Liver (tissue), 9 donors: ENCODE measurements around the gene MTRR. TPM values are rescaled to one million over a fixed set of nuclear protein-coding genes. Genes with fewer than 3 reads are reported as not detected.

Source experiments
- DNase-seq: peaks from one replicate; pipeline ENCODE4 v3.0.0-alpha.2; 2017; ENCODE audit warnings: low spot score
- H3K27ac ChIP-seq, 2 donors: one replicate each; pipeline ENCODE4 v1.7.0; 2013; ENCODE audit warnings: inconsistent platforms in 2 of 2, low read length in 2 of 2, control low read depth in 1 of 2, low read depth in 1 of 2, mild to moderate bottlenecking in 1 of 2
- H3K27me3 ChIP-seq, 4 donors: one replicate each; pipeline versions ENCODE4 v1.6.1 to v1.7.0; 2013; ENCODE audit warnings: low read length in 3 of 4, inconsistent platforms in 1 of 4, mild to moderate bottlenecking in 1 of 4, moderate library complexity in 1 of 4; ENCODE audit not compliant: control insufficient read depth in 4 of 4, insufficient read depth in 4 of 4
- H3K36me3 ChIP-seq, 4 donors: one replicate each; pipeline versions ENCODE4 v1.6.1 to v1.7.0; 2013; ENCODE audit warnings: low read length in 3 of 4, mild to moderate bottlenecking in 3 of 4, low read depth in 1 of 4, moderate library complexity in 1 of 4; ENCODE audit not compliant: control insufficient read depth in 4 of 4, insufficient read depth in 3 of 4
- H3K4me1 ChIP-seq, 4 donors: one replicate each; pipeline versions ENCODE4 v1.6.1 to v1.7.0; 2013; ENCODE audit warnings: low read length in 3 of 4, mild to moderate bottlenecking in 3 of 4, moderate library complexity in 1 of 4; ENCODE audit not compliant: control insufficient read depth in 4 of 4, insufficient read depth in 4 of 4
- H3K4me3 ChIP-seq, 3 donors: one replicate each; pipeline versions ENCODE4 v1.6.1 to v1.7.0; 2013; ENCODE audit warnings: low read length in 3 of 3, control low read depth in 1 of 3, low read depth in 1 of 3, mild to moderate bottlenecking in 1 of 3
- H3K9ac ChIP-seq, 2 donors: one replicate each; pipeline ENCODE4 v1.7.0; 2013; ENCODE audit warnings: low read length in 2 of 2, mild to moderate bottlenecking in 2 of 2, moderate library complexity in 2 of 2, control low read depth in 1 of 2, low read depth in 1 of 2
- H3K9me3 ChIP-seq, 4 donors: one replicate each; pipeline versions ENCODE4 v1.6.1 to v1.7.0; 2013; ENCODE audit warnings: low read length in 3 of 4; ENCODE audit not compliant: control insufficient read depth in 4 of 4
- EGR1 ChIP-seq, 2 donors: IDR thresholded peaks; 2 replicates each; pipeline ENCODE4 v1.6.1; 2016 to 2018; ENCODE audit warnings: antibody characterized with exemption in 2 of 2, low read depth in 2 of 2
- FOXA1 ChIP-seq: IDR thresholded peaks from 2 replicates; pipeline ENCODE4 v1.6.1; 2016; ENCODE audit warnings: antibody characterized with exemption
- FOXA2 ChIP-seq: IDR thresholded peaks from 2 replicates; pipeline ENCODE4 v1.6.1; 2016; ENCODE audit warnings: antibody characterized with exemption
- HNF4A ChIP-seq, 2 donors: conservative IDR thresholded peaks; 2 replicates each; pipeline ENCODE4 v1.6.1; 2016; ENCODE audit warnings: antibody characterized with exemption in 2 of 2, mild to moderate bottlenecking in 2 of 2
- HNF4G ChIP-seq: IDR thresholded peaks from 2 replicates; pipeline ENCODE4 v1.6.1; 2016; ENCODE audit warnings: antibody characterized with exemption
- JUND ChIP-seq, 2 donors: IDR thresholded peaks; 2 replicates each; pipeline ENCODE4 v1.6.1; 2016; ENCODE audit warnings: antibody characterized with exemption in 2 of 2
- NR2F2 ChIP-seq: IDR thresholded peaks from 2 replicates; pipeline ENCODE4 v1.6.1; 2016; ENCODE audit warnings: antibody characterized with exemption
- RAD21 ChIP-seq, 2 donors: IDR thresholded peaks; 2 replicates each; pipeline ENCODE4 v1.6.1; 2016; ENCODE audit warnings: antibody characterized with exemption in 2 of 2, mild to moderate bottlenecking in 2 of 2
- RXRA ChIP-seq, 2 donors: IDR thresholded peaks; 2 replicates each; pipeline ENCODE4 v1.6.1; 2017 to 2018; ENCODE audit warnings: antibody characterized with exemption in 2 of 2, mild to moderate bottlenecking in 1 of 2
- SP1 ChIP-seq: IDR thresholded peaks from 2 replicates; pipeline ENCODE4 v1.6.1; 2018; ENCODE audit warnings: antibody characterized with exemption, mild to moderate bottlenecking
- TAF1 ChIP-seq: conservative IDR thresholded peaks from 2 replicates; pipeline ENCODE4 v1.6.1; 2016; ENCODE audit warnings: antibody characterized with exemption, mild to moderate bottlenecking
- WGBS: extraction: QIAGEN DNeasy Blood & Tissue Kit; methylation state at CpG from one replicate; pipeline ENCODE4 v1.1.7; 2013; 5-methylcytosine and 5-hydroxymethylcytosine counted together
- polyA plus RNA-seq, 2 donors: library from polyadenylated mRNA; stranded (reverse) in 1 of 2; unstranded in 1 of 2; fragments of 200-250 nt in 1 of 2; fragments of >200 nt in 1 of 2; fragmentation: Nextera tagmentation in 1 of 2; extraction: Ambion mirVana in 1 of 2; gene quantifications; one replicate each; pipeline versions ENCODE4 v1.2.1 to v1.2.3, GENCODE V29; 2013 to 2015
- total RNA-seq, 2 donors: library from RNA; depleted of rRNA; stranded (reverse); fragments of >200 nt; gene quantifications; one replicate each; pipeline ENCODE4 v1.2.3, GENCODE V29; 2014
- TF ChIP-seq, protein P1 (sequence below): IDR thresholded peaks from 2 replicates; pipeline ENCODE4 v1.6.1; 2016; ENCODE audit warnings: antibody characterized with exemption
- TF ChIP-seq, protein P2 (sequence below): IDR thresholded peaks from 2 replicates; pipeline ENCODE4 v1.6.1; 2016; ENCODE audit warnings: antibody characterized with exemption
- TF ChIP-seq, protein P3 (sequence below): fragments of 150-350 bp; IDR thresholded peaks from 2 replicates; pipeline ENCODE4 v1.5.1; 2017; ENCODE audit warnings: improper control_type of control experiment, low read depth, low read length; ENCODE audit not compliant: missing input control
- TF ChIP-seq, protein P4 (sequence below): IDR thresholded peaks from 2 replicates; pipeline ENCODE4 v1.6.1; 2016; ENCODE audit warnings: antibody characterized with exemption, mild to moderate bottlenecking
- donor health status: healthy.
- donor health status: healthy.
- donor health status: healthy.
- donor health status: healthy.
- donor health status: healthy.

The MTRR gene
- total and polyA plus RNA-seq, 4 donors: 16.2 to 49.7 (median 18.0) TPM

DNA sequence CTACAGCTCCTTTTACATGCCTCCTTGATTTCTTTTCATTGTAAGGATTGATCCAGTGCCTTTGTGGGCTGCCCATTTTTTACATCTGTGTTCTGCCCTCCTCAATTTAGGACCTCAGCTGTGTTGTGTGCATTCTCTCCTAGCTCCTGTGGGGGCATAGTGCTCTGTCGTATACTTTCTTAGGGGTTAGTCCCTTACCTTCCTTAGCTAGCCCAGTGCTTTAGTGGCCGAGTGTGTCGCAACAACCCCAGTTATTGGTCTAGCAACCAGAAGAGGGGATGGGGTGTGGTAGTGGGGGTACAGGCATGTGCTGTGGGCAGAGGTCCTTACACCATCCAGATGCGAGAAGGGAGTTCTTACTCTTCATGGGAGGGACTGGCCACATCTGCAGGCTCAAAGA, 12.1 kb downstream of the MTRR start:
- Histone ChIP-seq H3K9me3 (peaks cover 0 to 4% (median 0%) of the 10 kb centered on the region in 4 donors), H3K36me3 (peaks cover 14 to 48% (median 43%) of the 10 kb centered on the region in 4 donors), H3K4me1 (peaks cover 5 to 27% (median 21%) of the 10 kb centered on the region in 4 donors), H3K9ac (no peak overlapping the region), H3K4me3 (no peak overlapping the region), H3K27ac (no peak overlapping the region), H3K27me3 (no peaks in the 10 kb centered on the region)
- 94% methylated on average over 4 of the region's 4 CpGs for WGBS
- TF ChIP-seq SP1: no peak
- TF ChIP-seq NR2F2: no peak
- TF ChIP-seq, protein P1, sequence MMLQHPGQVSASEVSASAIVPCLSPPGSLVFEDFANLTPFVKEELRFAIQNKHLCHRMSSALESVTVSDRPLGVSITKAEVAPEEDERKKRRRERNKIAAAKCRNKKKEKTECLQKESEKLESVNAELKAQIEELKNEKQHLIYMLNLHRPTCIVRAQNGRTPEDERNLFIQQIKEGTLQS: no peak
- TF ChIP-seq FOXA2: no peak
- no peak for TF ChIP-seq RXRA (IDR thresholded peaks at IDR 0.05)
- TF ChIP-seq HNF4G: no peak
- no peak for TF ChIP-seq HNF4A (conservative IDR thresholded peaks at IDR 0.05)
- no peak for TF ChIP-seq JUND (IDR thresholded peaks at IDR 0.05)
- no peak for TF ChIP-seq TAF1
- DNase-seq: no peak

DNA sequence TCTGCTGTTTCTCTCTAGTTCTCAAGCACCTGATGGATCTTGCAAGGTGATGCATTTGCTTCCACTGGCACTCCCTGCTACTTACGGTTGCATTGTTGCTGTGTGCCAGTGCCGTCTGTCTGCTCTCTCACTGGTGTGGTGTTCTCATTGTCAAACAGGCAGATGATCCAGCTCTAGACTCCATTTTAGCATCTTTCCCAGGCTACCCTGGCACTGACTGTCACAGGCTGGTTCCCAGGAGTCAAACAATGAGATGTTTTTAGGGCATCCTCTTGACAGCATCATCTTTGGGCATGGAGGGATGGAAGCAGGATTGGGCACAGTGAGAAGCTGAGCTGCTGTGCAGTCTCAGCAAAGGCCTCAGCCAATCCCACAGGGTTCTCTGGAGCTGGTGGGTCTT, 12.9 kb downstream of the MTRR start:
- no peak overlapping the region for H3K27ac ChIP-seq
- DNase-seq: no peak
- TF ChIP-seq JUND (IDR thresholded peaks at IDR 0.05): no peak
- TF ChIP-seq HNF4G: no peak
- TF ChIP-seq EGR1 (IDR thresholded peaks at IDR 0.05; ENCODE audit: low read depth in 2 of 2): no peak
- TF ChIP-seq NR2F2: no peak
- no peak for TF ChIP-seq HNF4A (conservative IDR thresholded peaks at IDR 0.05)
- TF ChIP-seq, protein P2, sequence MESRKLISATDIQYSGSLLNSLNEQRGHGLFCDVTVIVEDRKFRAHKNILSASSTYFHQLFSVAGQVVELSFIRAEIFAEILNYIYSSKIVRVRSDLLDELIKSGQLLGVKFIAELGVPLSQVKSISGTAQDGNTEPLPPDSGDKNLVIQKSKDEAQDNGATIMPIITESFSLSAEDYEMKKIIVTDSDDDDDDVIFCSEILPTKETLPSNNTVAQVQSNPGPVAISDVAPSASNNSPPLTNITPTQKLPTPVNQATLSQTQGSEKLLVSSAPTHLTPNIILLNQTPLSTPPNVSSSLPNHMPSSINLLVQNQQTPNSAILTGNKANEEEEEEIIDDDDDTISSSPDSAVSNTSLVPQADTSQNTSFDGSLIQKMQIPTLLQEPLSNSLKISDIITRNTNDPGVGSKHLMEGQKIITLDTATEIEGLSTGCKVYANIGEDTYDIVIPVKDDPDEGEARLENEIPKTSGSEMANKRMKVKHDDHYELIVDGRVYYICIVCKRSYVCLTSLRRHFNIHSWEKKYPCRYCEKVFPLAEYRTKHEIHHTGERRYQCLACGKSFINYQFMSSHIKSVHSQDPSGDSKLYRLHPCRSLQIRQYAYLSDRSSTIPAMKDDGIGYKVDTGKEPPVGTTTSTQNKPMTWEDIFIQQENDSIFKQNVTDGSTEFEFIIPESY: no peak
- no peak for TF ChIP-seq FOXA2
- no peak for TF ChIP-seq RAD21 (IDR thresholded peaks at IDR 0.05)
- TF ChIP-seq, protein P3, sequence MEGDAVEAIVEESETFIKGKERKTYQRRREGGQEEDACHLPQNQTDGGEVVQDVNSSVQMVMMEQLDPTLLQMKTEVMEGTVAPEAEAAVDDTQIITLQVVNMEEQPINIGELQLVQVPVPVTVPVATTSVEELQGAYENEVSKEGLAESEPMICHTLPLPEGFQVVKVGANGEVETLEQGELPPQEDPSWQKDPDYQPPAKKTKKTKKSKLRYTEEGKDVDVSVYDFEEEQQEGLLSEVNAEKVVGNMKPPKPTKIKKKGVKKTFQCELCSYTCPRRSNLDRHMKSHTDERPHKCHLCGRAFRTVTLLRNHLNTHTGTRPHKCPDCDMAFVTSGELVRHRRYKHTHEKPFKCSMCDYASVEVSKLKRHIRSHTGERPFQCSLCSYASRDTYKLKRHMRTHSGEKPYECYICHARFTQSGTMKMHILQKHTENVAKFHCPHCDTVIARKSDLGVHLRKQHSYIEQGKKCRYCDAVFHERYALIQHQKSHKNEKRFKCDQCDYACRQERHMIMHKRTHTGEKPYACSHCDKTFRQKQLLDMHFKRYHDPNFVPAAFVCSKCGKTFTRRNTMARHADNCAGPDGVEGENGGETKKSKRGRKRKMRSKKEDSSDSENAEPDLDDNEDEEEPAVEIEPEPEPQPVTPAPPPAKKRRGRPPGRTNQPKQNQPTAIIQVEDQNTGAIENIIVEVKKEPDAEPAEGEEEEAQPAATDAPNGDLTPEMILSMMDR: no peak
- no peak for TF ChIP-seq FOXA1
- TF ChIP-seq, protein P4, sequence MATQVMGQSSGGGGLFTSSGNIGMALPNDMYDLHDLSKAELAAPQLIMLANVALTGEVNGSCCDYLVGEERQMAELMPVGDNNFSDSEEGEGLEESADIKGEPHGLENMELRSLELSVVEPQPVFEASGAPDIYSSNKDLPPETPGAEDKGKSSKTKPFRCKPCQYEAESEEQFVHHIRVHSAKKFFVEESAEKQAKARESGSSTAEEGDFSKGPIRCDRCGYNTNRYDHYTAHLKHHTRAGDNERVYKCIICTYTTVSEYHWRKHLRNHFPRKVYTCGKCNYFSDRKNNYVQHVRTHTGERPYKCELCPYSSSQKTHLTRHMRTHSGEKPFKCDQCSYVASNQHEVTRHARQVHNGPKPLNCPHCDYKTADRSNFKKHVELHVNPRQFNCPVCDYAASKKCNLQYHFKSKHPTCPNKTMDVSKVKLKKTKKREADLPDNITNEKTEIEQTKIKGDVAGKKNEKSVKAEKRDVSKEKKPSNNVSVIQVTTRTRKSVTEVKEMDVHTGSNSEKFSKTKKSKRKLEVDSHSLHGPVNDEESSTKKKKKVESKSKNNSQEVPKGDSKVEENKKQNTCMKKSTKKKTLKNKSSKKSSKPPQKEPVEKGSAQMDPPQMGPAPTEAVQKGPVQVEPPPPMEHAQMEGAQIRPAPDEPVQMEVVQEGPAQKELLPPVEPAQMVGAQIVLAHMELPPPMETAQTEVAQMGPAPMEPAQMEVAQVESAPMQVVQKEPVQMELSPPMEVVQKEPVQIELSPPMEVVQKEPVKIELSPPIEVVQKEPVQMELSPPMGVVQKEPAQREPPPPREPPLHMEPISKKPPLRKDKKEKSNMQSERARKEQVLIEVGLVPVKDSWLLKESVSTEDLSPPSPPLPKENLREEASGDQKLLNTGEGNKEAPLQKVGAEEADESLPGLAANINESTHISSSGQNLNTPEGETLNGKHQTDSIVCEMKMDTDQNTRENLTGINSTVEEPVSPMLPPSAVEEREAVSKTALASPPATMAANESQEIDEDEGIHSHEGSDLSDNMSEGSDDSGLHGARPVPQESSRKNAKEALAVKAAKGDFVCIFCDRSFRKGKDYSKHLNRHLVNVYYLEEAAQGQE: no peak
- peaks cover 5 to 24% (median 20%) of the 10 kb centered on the region in 4 donors for H3K4me1 ChIP-seq
- H3K36me3 ChIP-seq: peaks cover 14 to 48% (median 40%) of the 10 kb centered on the region in 4 donors
- no peak overlapping the region for H3K4me3 ChIP-seq
- H3K9me3 ChIP-seq: peaks cover 0 to 4% (median 0%) of the 10 kb centered on the region in 4 donors
- no peak overlapping the region for H3K9ac ChIP-seq
- no peaks in the 10 kb centered on the region for H3K27me3 ChIP-seq
- WGBS: 96% methylated on average over 2 of the region's 2 CpGs
